ENCODE data around the gene RHBDD2. TPM values are rescaled to one million over a fixed set of nuclear protein-coding genes. Genes with fewer than 3 reads are reported as not detected.

Gene RHBDD2
- total and polyA plus RNA-seq, 9 of the 15 experiments (the other 6 are each of a cell fraction or from before 2014, with no cell fraction given) = 3.3 to 36.7 (median 17.9) TPM

DNA sequence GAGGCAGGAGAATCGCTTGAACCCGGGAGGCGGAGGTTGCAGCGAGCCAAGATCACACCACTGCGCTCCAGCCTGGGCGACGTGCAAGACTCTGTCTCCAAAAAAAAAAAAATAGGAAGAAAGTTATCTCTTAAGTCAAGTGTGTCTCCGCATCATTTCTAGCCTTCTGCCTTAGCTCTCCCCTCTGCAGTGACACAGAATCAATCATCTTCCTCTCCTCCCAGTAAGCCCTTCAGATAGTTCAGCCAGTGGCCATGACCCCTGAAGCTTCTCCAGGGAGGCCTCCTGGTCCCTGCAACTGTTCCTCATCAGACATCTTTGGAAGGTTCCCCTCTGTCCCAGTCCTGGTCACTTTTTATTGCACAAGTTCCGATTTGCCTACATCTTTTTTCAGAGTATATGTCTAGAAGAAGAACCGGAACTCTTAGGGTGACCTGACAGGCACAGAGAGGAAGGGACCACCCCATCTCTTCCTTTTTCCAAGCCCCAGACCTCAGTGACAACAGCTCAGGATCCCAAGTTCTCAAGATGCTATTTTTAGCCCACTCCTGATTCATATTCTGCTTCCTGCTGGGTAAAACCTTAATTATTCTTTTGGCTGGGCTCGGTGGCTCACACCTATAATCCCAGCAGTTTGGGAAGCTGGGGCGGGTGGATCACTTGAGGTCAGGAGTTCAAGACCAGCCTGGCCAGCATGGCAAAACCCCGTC, 6.6 kb upstream of the RHBDD2 start (continued):
- TF ChIP-seq TOE1 (IDR thresholded peaks at IDR 0.05; ENCODE audit: borderline replicate concordance) = no peak
- TF ChIP-seq TOE1 (CRISPR knock-in tag; IDR thresholded peaks at IDR 0.05; ENCODE audit: borderline replicate concordance, low read depth) = no peak
- no peak for TF ChIP-seq XRCC3 (IDR thresholded peaks at IDR 0.05)
- TF ChIP-seq HOMEZ (CRISPR knock-in tag; IDR thresholded peaks at IDR 0.05) = no peak
- TF ChIP-seq, protein P1, sequence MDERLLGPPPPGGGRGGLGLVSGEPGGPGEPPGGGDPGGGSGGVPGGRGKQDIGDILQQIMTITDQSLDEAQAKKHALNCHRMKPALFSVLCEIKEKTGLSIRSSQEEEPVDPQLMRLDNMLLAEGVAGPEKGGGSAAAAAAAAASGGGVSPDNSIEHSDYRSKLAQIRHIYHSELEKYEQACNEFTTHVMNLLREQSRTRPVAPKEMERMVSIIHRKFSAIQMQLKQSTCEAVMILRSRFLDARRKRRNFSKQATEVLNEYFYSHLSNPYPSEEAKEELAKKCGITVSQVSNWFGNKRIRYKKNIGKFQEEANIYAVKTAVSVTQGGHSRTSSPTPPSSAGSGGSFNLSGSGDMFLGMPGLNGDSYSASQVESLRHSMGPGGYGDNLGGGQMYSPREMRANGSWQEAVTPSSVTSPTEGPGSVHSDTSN (CRISPR knock-in tag; IDR thresholded peaks at IDR 0.05; ENCODE audit: low read depth) = no peak
- TF ChIP-seq, protein P1 (tag; conservative IDR thresholded peaks at IDR 0.05; ENCODE audit: low read depth) = peak; percentile 88
- TF ChIP-seq PKNOX1 (IDR thresholded peaks at IDR 0.05) = peak; percentile 88

Measured in K562 (cell line).